Loucy (cell line): ENCODE data around the gene ZNF670.
A peak's percentile ranks its signal among the peaks of the same experiment; 100 is the strongest.

Experiments
- H2AFZ ChIP-seq: fragments of 200-600 bp; sonication (generic); 2 replicates; pipeline ENCODE4 v1.6.0; 2016; ENCODE audit warnings: antibody characterized with exemption, mild to moderate bottlenecking, low read length, moderate library complexity
- H3F3A ChIP-seq: fragments of 200-600 bp; 2 replicates; pipeline ENCODE4 v1.6.0; 2016; ENCODE audit warnings: antibody characterized with exemption, low read depth, mild to moderate bottlenecking
- H3K27me3 ChIP-seq: fragments of 200-600 bp; sonication (generic); 2 replicates; pipeline ENCODE4 v1.6.1; 2014; ENCODE audit warnings: low read length, mild to moderate bottlenecking; ENCODE audit not compliant: insufficient read depth, poor library complexity, severe bottlenecking
- H3K36me3 ChIP-seq: fragments of 200-600 bp; sonication (generic); 2 replicates; pipeline ENCODE4 v1.6.1; 2016; ENCODE audit warnings: low read length; ENCODE audit not compliant: insufficient read depth
- H3K4me1 ChIP-seq: fragments of 200-600 bp; sonication (generic); 2 replicates; pipeline ENCODE4 v1.5.1; 2014; ENCODE audit warnings: low read length, mild to moderate bottlenecking; ENCODE audit not compliant: insufficient read depth, poor library complexity, severe bottlenecking
- H3K4me2 ChIP-seq: fragments of 200-600 bp; sonication (generic); 2 replicates; pipeline ENCODE4 v1.6.0; 2014; ENCODE audit warnings: antibody characterized with exemption, low read length, low read depth, mild to moderate bottlenecking; ENCODE audit not compliant: poor library complexity, severe bottlenecking
- H3K4me3 ChIP-seq: fragments of 200-600 bp; sonication (generic); 2 replicates; pipeline ENCODE4 v1.5.1; 2014; ENCODE audit warnings: low read length, mild to moderate bottlenecking, mixed read lengths; ENCODE audit not compliant: poor library complexity, severe bottlenecking
- H3K79me2 ChIP-seq: fragments of 200-600 bp; sonication (generic); 2 replicates; pipeline ENCODE4 v1.6.1; 2014; ENCODE audit warnings: low read length; ENCODE audit not compliant: insufficient read depth
- H3K9ac ChIP-seq: fragments of 200-600 bp; sonication (generic); 2 replicates; pipeline ENCODE4 v1.6.0; 2014; ENCODE audit warnings: mild to moderate bottlenecking, low read depth, low read length, moderate library complexity; ENCODE audit not compliant: poor library complexity, severe bottlenecking
- H3K9me2 ChIP-seq: fragments of 200-600 bp; sonication (generic); replicated peaks from 2 replicates; pipeline ENCODE4 v1.6.1; 2016; ENCODE audit warnings: low read depth, low read length, mixed read lengths
- H3K9me3 ChIP-seq: fragments of 200-600 bp; sonication (generic); 2 replicates; pipeline ENCODE4 v1.6.1; 2014; ENCODE audit warnings: mild to moderate bottlenecking, antibody characterized with exemption, low read length, low read depth; ENCODE audit not compliant: insufficient read depth
- H4K20me1 ChIP-seq: fragments of 200-600 bp; sonication (generic); 2 replicates; pipeline ENCODE4 v1.6.0; 2014; ENCODE audit warnings: antibody characterized with exemption, low read length, mild to moderate bottlenecking; ENCODE audit not compliant: insufficient read depth, poor library complexity, severe bottlenecking
- EZH2phosphoT487 ChIP-seq: fragments of 200-600 bp; IDR thresholded peaks from 2 replicates; pipeline ENCODE4 v1.6.1; 2018; ENCODE audit warnings: antibody characterized with exemption, mild to moderate bottlenecking, moderate library complexity, borderline replicate concordance
- TF ChIP-seq, protein P1 (sequence below): fragments of 200-600 bp; sonication (generic); conservative IDR thresholded peaks from 2 replicates; pipeline ENCODE4 v1.5.1; 2014; ENCODE audit warnings: mild to moderate bottlenecking, antibody characterized with exemption, low read length

The ZNF670 gene

DNA sequence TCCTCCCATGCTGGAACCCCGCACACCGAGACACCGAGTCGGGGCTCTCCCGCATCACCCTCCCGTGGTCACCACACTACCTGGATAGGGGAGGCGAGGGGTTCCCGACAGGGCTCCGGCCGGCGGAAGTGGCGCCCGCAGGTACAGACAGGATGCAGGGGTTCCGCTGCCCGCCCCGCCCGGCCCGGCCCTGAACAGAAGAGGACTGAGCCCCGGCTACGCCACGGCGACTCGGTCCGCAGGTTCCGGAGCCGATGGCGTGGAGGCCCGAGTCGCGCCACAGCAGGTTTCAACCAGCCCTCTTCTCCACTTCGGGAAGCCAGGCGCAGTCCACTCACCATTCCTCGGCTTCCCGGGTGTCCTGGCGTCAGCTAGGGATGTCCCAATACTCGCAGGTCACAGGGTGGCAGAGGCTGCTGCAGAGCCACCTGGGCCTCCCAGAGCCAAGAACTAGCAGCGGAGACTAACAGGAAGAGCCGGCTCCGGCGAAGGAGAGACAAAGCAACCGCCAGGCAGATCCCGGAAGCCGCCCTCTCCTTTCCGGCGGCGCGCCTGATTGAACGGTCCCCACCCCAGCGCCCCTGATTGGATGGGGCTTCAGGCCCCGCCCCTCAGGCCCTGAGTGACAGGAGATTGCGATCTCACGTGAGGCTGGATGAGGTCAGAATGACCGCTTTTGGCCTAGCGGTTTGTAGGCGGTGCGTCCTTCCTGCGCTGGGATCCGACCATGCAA lies 25.4 kb upstream of the ZNF670 start, which contains the start of gene ZNF669:
Gene ZNF669, minus strand, starts transcription at position 498 of the 733 bp plus-strand sequence. Its CDS starts 157 bp downstream, at position 341.
- Histone ChIP-seq H3K4me1 (peaks cover 18% of the 10 kb centered on the region), H3K9me2 (no peaks in the 10 kb centered on the region), H3K4me2 (peak within 1 kb of the TSS; percentile 87), H2AFZ (peak within 1 kb of the TSS; percentile 89), H3K36me3 (peaks cover 28% of the 10 kb centered on the region), H3F3A (no peaks in the 10 kb centered on the region), H4K20me1 (peaks cover 8% of the 10 kb centered on the region), H3K9ac (peak within 1 kb of the TSS; percentile 97), H3K4me3 (peak within 1 kb of the TSS; percentile 94), H3K9me3 (peaks cover 32% of the 10 kb centered on the region), H3K27me3 (peaks cover 9% of the 10 kb centered on the region), H3K79me2 (peaks cover 38% of the 10 kb centered on the region)
- TF ChIP-seq, protein P1, sequence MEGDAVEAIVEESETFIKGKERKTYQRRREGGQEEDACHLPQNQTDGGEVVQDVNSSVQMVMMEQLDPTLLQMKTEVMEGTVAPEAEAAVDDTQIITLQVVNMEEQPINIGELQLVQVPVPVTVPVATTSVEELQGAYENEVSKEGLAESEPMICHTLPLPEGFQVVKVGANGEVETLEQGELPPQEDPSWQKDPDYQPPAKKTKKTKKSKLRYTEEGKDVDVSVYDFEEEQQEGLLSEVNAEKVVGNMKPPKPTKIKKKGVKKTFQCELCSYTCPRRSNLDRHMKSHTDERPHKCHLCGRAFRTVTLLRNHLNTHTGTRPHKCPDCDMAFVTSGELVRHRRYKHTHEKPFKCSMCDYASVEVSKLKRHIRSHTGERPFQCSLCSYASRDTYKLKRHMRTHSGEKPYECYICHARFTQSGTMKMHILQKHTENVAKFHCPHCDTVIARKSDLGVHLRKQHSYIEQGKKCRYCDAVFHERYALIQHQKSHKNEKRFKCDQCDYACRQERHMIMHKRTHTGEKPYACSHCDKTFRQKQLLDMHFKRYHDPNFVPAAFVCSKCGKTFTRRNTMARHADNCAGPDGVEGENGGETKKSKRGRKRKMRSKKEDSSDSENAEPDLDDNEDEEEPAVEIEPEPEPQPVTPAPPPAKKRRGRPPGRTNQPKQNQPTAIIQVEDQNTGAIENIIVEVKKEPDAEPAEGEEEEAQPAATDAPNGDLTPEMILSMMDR = no peak
- no peak for TF ChIP-seq EZH2phosphoT487

DNA sequence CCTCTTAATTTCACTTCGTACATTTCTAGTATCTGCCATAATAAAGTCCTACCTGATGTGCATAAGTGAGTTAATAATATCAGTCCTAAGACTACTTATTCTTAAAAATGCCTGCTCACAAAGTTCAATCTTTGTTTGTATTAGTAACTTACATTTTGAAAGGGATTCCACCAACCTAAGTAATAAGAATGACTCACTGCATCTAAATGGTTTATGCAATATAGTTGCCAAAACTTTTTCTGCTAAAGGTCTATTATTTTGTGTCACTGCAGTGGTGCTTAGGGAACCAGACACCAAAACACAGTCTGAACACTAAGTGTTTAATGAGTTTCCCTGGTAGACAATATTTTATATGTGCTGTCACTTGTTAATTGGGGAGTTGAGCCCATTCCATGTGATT lies 23.8 kb upstream of the ZNF670 start:
- H3F3A ChIP-seq = no peaks in the 10 kb centered on the region
- H3K27me3 ChIP-seq = peaks cover 9% of the 10 kb centered on the region
- H3K9me2 ChIP-seq = no peaks in the 10 kb centered on the region
- no peak overlapping the region for H3K9ac ChIP-seq
- peaks cover 37% of the 10 kb centered on the region for H3K9me3 ChIP-seq
- H3K4me3 ChIP-seq = peak overlapping the region; percentile 94
- H3K4me1 ChIP-seq = peaks cover 18% of the 10 kb centered on the region
- H3K79me2 ChIP-seq = peaks cover 38% of the 10 kb centered on the region
- no peak overlapping the region for H2AFZ ChIP-seq
- peaks cover 33% of the 10 kb centered on the region for H3K36me3 ChIP-seq
- peak overlapping the region; percentile 87 for H3K4me2 ChIP-seq
- no peak for TF ChIP-seq EZH2phosphoT487
- TF ChIP-seq, protein P1 = no peak
- peaks cover 8% of the 10 kb centered on the region for H4K20me1 ChIP-seq

DNA sequence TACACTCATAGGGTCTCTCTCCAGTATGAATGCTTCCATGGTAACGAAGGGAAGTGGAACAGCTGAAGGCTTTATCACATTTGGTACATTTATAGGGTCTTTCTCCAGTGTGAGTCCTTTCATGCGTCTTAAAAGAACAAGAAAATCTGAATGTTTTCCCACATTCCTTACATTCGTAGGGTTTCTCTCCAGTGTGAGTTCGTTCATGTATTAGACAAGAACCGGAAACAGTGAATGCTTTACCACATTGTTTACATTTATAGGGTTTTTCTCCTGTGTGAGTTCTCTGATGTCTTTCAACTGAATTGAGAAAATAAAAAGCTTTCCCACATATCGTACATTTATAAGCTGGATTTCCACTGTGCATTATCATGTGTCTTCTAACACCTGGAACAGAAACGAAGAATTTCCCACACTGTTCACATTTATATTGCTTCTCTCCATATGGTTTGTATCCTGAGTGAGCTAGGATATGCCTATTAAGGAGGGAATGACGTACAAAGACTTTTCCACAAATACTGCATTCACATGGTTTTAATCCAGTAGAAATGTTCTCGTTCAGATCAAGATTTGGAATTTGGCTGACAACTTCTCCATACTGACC lies 22.2 kb upstream of the ZNF670 start:
- H3K27me3 ChIP-seq = peaks cover 9% of the 10 kb centered on the region
- peaks cover 38% of the 10 kb centered on the region for H3K79me2 ChIP-seq
- H3K4me2 ChIP-seq = no peak overlapping the region
- no peak overlapping the region for H3K9ac ChIP-seq
- peaks cover 37% of the 10 kb centered on the region for H3K9me3 ChIP-seq
- H2AFZ ChIP-seq = no peak overlapping the region
- H4K20me1 ChIP-seq = peaks cover 8% of the 10 kb centered on the region
- no peaks in the 10 kb centered on the region for H3K9me2 ChIP-seq
- no peak overlapping the region for H3K4me3 ChIP-seq
- peaks cover 18% of the 10 kb centered on the region for H3K4me1 ChIP-seq
- peaks cover 33% of the 10 kb centered on the region for H3K36me3 ChIP-seq
- no peak for TF ChIP-seq EZH2phosphoT487
- TF ChIP-seq, protein P1 = no peak
- no peaks in the 10 kb centered on the region for H3F3A ChIP-seq
